HG03103 (cell line): ENCODE results near the gene RNU1-1.
"Not testable (repeated sequence)": the region's sequence is repeated elsewhere in the genome, so short reads cannot be mapped to it uniquely, and the experiment has no call there.

Source experiments
- ATAC-seq: cut with Tn5 transposase; IDR thresholded peaks from one replicate; pipeline ENCODE4 v1.9.1; 2021; ENCODE audit warnings: low read depth; ENCODE audit not compliant: unreplicated experiment

The RNU1-1 gene

DNA sequence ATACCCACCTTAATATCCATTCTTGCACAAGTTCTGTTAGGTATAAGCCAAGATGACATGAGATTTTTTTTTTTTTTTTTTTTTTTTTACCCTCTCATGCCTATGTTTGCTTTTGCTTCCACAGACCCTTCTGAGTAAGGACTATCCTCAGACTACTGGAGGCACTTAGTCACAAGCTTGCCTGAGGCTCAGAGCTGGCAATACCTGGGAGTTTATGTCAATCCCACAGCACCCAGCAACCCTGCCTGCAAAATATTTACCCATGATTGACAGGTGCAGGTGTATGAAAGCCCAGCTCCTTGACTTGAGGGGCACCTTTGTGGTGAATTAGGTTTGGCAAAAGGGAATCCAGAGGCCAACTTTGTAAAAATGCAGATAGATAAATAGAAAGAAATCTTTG is 11.7 kb upstream of the RNU1-1 start:
- not testable (repeated sequence) for ATAC-seq

DNA sequence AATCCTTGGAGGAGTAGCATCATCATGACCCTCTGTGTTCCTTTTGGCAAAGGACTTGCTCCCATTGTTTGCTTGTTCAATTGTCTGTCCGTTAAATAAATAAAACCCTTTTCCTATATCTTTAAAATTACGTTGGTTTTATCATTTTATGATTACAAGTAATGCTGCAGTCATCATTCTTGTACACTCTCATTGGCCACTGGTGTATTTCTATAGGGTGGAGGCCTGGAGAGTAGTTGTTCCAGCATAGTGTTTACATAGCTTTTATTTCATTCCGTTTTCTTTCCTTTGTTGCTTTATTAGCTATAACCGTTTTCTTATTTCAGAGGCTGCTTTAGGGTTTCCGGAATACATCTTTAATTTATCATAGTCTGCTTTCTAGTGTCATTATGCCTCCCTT is 7.6 kb upstream of the RNU1-1 start:
- not testable (repeated sequence) for ATAC-seq

DNA sequence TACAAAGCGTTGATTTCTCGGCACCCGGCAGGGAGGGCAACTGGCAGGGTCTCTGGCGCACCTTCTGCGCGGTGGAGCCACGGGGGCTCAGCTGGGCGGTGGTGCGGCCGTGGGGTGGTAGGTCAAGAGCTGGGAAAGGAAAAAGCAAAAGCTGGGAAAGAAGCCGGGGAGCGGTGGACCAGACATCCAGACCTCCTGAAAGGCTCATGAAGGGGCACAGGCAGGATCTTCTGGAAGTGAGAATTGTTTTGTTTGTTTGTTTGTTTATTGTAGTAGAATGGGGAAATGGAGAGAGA is 7.2 kb upstream of the RNU1-1 start:
- ATAC-seq: no peak

DNA sequence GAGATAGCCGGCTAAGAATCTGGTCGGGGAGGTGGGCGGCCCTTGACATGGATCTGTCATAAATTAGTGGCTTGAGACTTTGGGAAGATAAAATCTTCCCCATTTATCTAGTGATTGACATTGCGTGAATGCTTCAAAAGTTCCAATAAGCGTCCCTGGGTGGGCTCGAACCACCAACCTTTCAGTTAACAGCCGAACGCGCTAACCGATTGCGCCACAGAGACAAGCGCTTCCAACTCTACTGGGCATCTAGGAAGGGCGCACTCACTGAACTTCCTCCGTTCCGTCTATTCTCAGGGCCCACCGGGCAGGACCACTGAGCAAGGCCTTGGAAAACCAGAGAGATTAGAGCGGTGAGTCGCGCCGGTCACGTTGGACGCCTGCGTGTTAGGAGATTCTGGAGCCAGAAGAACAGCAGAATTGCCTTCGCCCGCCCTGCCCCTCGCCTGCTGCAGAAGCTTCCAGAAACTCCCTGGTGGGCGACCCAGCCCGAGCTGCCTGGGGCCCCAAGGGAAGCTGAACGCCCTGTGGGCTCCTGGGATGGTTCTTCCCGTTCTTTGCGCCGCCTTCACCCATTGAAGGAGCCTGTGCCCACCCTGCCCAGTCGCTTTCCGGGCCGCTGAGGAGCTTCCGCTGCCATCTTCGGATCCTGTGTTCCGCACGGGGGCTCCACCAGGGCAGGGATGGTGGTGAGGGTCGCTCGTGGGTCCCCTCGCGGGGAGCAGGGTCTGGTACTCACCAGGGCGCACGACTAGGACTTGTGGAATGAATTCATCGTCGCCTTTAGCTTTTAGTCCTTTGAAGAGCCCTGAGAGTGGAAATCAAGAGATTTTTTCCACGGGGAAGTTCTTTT is 6.6 kb upstream of the RNU1-1 start:
- not testable (repeated sequence) for ATAC-seq

DNA sequence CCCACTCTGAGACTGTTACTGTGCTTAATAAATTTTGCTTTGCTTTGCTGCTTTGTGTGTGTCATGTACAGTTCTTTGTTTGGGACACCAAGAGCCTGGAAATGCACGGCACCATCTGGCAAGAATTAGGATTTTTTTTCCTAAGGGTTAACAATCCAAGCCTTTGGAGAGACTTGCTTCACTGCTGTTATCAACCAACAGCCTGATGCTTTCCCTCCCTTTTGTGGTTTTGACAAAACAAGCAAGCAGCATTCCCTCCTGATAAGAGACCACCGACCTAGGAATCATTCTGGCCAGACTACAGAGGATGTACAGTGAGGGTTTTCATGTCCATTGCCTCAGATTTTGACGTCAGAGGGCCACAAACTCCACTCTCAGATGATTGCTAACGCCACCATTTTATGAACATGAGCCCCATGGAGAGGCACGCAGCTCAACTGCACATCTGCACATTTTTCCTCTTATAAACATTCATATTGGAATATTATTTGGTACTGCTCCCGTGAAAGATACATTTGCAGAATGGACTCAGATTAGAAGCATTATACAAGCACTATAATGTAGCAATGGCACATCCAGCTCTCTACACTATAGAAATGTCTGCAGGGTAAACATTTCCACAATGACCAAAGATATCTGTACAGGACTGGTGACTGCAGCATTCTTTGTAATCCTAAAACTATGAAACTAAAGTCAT is 5.3 kb upstream of the RNU1-1 start:
- ATAC-seq: not testable (repeated sequence)

DNA sequence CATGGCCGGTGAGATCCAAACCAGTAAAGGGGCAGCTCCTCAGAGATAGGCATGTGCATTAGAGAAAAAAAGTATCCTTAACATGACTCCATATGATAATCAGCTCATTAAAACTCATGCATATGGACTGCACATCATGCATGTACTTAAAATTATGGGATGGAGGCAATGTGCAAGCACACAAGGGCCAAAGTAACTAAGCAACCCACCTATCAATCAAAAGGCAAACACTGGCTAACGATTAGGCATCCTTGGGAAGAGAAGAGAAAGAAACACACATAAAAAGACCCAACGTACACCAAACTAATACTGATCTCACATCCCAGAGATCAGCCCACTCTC is 4.8 kb upstream of the RNU1-1 start:
- not testable (repeated sequence) for ATAC-seq

DNA sequence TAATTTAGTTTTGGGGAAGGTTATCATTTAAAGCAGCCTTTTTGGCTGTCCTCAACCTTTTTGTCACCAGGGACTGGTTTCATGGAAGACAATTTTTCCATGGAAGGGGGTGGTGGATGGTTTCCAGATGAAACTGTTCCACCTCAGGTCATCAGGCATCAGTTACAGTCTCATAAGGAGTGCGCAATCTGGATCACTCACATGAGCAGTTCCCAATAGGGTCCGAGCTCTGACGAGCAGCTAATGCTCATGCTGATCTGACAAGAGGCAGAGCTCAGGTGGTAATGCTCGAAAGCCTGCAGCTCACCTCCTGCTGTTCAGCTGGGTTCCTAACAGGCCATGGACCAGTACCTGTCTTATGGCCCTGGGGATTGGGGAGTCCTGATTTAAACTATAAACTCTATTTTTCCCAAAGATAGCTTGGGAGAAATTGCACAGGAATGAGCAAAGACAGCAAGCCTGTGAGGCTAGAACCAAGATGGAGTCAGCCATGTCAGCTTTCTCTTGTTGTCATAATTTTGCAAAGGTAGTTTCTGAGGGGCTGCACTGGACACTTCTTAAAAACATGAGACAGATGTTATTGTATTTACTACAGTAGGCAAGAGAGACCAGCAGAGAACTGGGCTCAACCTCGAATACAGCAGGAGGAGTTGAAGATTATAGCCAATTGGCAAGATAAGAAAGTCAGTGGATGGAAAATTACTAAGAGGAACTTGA is 2.8 kb upstream of the RNU1-1 start:
- ATAC-seq: not testable (repeated sequence)

DNA sequence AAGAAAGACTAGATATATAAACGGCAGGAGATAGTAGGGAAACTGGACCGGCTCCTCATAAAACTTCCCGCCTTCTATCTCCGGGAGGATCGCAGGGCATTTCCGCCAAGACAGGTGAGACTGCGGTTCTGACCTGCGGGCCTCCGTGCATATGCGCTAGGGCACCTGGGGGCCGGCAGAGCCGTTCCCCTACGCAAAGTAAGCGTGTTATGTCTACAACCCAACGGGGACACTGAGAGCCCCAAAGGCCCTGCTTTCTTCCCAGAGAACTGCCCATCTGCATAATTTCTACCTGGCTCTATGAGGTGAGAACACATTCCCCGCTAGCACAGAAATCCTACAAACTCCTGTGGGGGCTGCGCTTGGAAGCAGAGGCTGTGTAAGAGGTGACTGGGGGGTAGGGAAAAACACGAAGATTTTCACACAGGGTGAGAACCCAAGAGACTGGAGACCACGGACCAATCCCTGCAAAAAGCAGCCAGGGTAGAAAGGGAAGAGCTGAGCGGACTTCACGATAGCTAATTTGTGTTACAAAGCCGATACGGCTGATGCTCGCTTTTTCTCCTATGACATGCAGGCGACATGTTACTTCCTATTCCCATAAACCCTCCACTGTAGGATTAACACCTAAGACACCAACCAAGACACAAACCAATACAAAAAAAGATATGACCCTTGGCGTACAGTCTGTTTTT is 526 bp downstream of the RNU1-1 start:
- ATAC-seq: peak; percentile 63

DNA sequence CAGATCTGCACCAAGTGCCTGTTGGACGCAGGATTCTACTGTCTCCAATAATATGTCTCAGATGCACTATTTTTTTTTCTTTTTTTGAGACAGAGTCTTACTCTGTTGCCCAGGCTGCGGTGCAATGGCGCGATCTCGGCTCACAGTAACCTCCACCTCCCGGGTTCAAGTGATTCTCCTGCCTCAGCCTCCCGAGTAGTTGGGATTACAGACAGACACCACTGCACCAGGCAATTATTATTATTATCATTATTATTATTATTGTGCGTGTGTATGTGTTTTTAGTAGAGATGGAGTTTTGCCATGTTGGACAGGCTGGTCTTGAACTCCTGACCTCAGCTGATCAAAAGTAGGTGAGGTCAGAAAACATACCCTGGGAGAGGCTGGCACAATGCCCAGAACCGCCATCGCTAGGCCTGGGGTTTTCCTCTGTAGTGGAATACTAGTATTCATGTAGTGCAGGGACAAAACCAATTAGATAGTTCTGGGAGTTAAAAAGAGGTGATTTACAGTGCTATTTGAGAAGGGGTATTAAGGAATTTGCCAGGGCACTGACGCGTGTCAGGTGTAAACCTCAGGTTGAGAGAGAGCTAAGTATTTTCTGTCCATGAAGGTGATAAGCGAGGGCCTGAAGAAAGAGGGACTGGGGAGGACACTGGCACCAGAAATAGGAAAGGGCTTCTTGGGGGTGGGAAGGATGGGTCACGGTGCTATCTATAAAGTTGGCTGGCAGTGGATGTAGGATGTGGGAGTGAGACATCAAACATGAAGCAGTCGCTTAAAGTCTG is 1.3 kb downstream of the RNU1-1 start:
- not testable (repeated sequence) for ATAC-seq

DNA sequence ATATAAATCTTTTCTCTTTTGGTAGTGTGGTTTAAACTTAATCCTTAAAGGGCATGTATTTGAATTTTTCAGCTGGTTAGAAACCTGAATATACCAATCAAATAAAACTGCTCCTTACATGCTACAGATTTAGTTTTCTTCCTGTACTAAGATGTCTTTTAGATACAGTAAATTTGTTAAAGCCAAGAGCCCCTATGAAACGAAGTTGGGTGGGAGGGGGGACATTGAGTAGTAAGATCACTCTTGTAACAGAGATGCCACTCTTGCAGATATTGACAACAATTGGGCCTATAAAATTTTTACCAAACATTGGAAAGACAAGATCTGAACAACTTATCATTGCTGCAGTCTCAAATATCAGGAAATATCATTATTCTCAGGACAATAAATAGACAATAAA is 2.2 kb downstream of the RNU1-1 start:
- ATAC-seq: not testable (repeated sequence)

DNA sequence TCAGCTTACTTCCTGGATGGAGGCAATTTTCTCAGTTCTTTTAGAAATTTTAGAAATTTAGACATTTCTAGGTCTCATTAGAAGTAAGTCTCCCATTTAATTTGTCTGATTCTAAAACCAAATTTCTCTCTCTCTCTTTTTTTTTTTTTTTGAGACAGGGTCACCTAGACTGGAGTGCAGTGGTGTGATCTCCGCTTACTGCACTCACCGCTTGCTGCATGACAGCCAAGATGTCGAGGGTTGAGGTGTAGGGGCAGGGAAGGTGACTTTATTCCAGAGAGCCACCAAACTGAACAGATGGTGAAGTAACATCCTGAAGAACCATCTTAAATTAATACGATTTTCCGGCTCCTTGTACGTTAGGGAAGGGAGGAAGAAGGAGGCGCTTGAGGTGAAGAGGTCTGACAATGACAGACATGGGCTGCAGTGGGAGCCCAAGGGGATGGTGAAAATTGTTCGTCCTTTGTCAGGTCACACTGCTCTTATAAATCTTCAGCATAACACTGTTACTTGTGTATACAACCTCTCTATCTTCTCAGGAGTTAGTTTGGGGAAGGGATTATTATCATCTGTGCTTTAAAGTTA is 5.1 kb downstream of the RNU1-1 start:
- ATAC-seq: not testable (repeated sequence)

DNA sequence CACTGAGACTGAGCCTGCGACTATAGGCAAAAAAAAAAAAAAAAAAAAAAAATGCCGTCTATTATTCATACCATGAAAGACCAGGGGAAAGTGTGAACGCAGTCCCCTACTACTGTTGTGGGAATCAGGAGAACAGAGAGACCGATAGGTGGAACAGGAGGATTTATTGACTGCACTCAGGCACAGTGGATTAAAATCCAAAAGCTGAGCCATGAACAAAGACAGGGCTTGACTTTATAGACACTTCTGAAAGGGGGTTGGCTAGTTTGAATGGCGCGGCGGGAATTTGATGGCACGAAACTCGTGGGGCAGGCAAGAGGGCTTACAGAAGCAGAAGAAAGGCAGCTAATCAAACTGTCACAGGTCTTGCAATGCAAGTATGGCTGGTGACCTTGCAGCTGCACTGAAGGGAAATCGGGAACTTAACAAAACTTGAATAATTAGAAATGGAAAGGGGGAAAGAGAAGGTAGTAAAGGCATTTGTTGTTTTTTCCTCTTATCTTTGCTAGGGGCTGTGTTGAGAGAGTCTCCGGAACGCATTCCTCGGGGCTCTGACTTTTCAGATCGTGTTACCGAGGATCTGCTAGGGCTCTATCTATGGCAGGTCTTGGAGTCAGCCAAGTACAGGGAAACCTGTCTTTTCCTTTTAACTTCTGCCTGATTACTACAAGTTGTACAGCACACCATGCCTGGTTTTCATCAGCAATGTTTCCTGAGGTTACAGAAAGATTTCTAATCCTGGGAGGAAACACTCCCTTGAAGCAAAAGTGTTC is 7.5 kb downstream of the RNU1-1 start:
- not testable (repeated sequence) for ATAC-seq

DNA sequence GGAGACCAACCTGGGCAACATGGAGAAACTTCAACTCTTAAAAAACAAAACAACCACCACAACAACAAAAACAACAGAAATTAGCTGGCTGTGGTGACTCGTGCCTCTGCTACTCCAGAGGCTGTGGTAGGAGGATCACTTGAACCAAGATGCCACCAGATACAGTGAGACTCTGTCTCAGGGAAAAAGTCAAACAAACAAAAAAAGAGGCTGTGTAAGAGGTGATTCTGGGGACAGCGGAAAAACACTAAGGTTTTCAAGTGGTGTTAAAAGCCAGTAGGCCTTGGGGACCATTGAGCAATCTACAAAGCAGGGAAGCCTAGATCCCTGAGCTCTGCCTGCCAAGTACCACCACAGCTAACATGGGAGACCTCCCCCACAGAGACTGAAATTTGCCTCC is 8.2 kb downstream of the RNU1-1 start:
- not testable (repeated sequence) for ATAC-seq

DNA sequence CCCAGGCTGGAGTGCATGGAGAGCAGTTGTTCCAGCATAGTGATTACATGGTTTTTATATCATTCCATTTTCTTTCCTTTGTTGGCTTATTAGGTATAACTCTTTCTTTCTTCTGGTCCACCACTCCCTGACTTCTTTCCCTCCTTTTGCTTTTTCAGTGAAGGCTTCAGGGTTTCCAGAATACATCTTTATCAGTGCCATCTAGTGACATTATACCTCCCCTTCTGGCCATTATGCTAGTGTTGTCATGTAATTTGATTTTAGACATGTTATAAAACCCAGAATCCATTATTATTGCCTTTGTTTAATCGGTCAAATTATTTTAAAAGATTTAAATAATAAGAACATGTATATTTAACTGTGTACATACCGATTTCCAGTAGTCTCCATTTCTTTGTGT is 10.6 kb downstream of the RNU1-1 start:
- no peak for ATAC-seq

DNA sequence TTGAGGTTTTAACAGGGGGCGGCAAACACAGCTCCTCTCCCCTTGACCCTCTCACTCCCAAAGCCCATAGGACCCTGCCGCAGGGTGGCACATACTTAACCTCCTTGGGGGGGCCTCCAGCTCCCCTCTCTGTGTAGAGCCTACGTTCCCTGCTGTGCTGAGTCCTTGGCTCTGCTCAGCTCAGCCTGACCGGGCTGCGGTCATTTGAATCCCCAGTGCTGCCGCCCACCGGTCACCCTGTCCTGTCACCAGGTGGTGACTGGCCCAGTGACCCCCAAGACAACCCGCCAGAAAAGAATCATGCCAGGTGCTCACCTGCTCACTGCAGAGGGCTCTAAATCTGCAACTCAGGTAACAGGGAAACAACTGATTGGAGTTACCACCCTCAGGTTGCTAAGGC is 12.6 kb downstream of the RNU1-1 start:
- not testable (repeated sequence) for ATAC-seq

DNA sequence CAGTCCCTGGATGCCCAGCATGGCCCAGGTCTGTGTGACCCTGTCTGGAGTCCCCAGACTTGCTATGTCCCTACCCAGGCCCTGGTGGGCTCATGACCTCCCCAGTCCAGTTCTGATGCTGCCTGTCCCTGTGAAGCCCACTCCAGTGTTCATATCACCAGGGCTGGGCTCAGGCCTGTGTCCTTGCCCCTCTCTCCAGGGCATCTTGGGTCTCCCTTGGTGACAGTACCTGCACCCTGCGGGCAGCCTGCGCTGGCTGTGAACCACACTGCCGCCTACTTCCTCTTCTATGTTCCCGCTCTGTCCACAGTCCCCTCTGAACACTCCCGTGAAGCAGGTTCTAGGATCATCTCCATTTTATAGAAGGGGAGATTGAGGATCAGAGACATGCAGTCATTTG is 13.1 kb downstream of the RNU1-1 start:
- ATAC-seq: not testable (repeated sequence)

DNA sequence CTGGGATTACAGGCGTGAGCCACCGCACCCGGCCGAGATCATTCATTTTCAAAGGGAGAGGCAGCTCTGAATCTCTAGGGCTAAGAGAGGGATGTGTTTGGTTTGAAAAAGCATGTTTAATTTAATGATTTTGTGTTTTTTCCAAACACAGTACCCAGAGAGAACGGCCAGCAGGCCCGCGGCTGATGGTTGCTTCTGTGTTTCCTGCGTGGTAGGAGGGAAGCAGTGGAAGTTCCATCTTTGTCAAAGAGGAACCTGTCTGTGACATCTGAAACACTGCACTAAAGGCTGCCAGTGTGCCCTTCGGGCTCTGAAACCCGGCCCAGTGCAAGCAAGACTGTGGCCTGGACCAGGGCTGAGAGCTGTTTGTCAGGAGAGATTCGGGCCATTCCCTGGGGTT is 13.6 kb downstream of the RNU1-1 start:
- not testable (repeated sequence) for ATAC-seq

DNA sequence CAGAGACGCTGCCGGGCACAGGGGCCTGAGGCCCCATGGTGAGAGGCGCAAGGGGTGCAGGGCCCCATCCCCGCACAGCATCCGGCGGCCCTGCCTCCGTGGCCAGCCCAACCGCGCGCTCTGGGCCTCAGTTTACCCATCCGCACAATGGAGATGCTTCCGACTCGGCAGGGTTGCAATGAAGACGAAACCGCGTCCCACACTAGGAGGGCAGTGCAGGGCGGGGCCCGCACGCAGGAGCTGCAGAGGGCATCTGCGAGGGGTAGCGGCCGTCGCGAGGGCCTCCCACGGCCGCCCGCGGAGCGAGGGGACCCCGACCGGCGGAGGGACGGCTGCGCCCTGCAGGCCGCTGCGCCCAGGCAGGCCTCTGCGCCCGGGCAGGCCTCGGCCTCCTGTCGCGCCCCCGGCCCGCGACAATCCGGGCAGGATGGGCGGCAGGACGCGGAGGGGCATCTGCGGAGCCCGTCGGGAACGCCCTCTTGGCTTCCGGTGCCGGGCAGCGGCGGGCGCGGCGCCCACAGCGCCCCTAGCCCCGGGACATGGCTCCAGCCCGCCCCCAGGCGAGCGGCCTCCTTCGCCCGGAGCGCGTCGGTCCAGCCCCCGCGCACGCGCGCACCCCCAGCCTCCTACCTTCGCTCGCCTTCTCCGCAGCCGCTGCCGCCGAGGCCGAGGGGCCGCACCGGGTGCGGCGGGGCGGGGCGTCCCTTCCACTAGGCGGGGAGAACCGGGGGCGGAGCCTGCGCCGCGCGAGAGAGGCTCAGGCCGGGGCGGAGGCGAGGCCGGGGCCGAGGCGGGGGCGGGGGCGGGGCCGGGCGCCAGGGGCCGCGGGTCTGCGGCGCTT is 15.3 kb downstream of the RNU1-1 start:
- peak; percentile 61 for ATAC-seq
